ENCODE results near the gene KCNJ16.

- TF ChIP-seq CTCF (conservative IDR thresholded peaks at IDR 0.05; ENCODE audit: low read length): no peak
- TF ChIP-seq EZH2phosphoT487 (IDR thresholded peaks at IDR 0.05; ENCODE audit: borderline replicate concordance): no peak
Observed at GRCh38 chr17:70102531-70102930, 27.5 kb downstream of the KCNJ16 start.

Measured in Loucy (cell line).